Endodermal cell (in vitro differentiated cells): ENCODE data around the gene C1QTNF6. TPM values are rescaled to one million over a fixed set of nuclear protein-coding genes. Genes with fewer than 3 reads are reported as not detected.

ENCODE experiments used
- DNase-seq: peaks from one replicate; pipeline ENCODE4 v3.0.0-alpha.2; 2017
- H3K27ac ChIP-seq: 2 replicates; pipeline ENCODE4 v1.5.1; 2013; ENCODE audit warnings: mild to moderate bottlenecking, low read depth, low read length, moderate library complexity
- H3K27me3 ChIP-seq: 2 replicates; pipeline ENCODE4 v1.6.1; 2013; ENCODE audit warnings: mild to moderate bottlenecking, low read length, moderate library complexity; ENCODE audit not compliant: insufficient read depth, control insufficient read depth, poor library complexity, severe bottlenecking
- H3K36me3 ChIP-seq: 2 replicates; pipeline ENCODE4 v1.7.0; 2013; ENCODE audit warnings: mild to moderate bottlenecking, low read length, moderate library complexity; ENCODE audit not compliant: control insufficient read depth, insufficient read depth
- H3K4me1 ChIP-seq: one replicate; pipeline ENCODE4 v1.7.0; 2013; ENCODE audit warnings: low read length; ENCODE audit not compliant: control insufficient read depth, insufficient read depth
- H3K4me3 ChIP-seq: 2 replicates; pipeline ENCODE4 v1.5.1; 2013; ENCODE audit warnings: mild to moderate bottlenecking, low read length, moderate library complexity
- H3K9ac ChIP-seq: 2 replicates; pipeline ENCODE4 v1.6.1; 2013; ENCODE audit warnings: mild to moderate bottlenecking, low read length, moderate library complexity; ENCODE audit not compliant: poor library complexity, severe bottlenecking; ENCODE audit errors: extremely low read depth
- H3K9me3 ChIP-seq: 2 replicates; pipeline ENCODE4 v1.6.1; 2013; ENCODE audit warnings: mild to moderate bottlenecking, low read length, moderate library complexity; ENCODE audit not compliant: control insufficient read depth
- H3K27ac Mint-ChIP-seq: 2 replicates; pipeline ENCODE4 v1.8.0; 2020; ENCODE audit warnings: mixed read lengths
- H3K27me3 Mint-ChIP-seq: 2 replicates; pipeline ENCODE4 v1.8.0; 2021; ENCODE audit warnings: mild to moderate bottlenecking, mixed read lengths; ENCODE audit not compliant: insufficient read depth
- H3K36me3 Mint-ChIP-seq: 2 replicates; pipeline ENCODE4 v1.8.0; 2020; ENCODE audit warnings: low read depth, mixed read lengths
- H3K4me1 Mint-ChIP-seq: 2 replicates; pipeline ENCODE4 v1.8.0; 2020; ENCODE audit warnings: mixed read lengths
- H3K4me3 Mint-ChIP-seq: 2 replicates; pipeline ENCODE4 v1.8.0; 2020; ENCODE audit warnings: mild to moderate bottlenecking, moderate library complexity, mixed read lengths
- H3K9me3 Mint-ChIP-seq: 2 replicates; pipeline ENCODE4 v1.8.0; 2020; ENCODE audit warnings: mild to moderate bottlenecking, mixed read lengths
- WGBS, 2 experiments: methylation state at CpG; one replicate each; pipeline versions ENCODE4 v1.1.5 to v1.1.7; 2013; ENCODE audit warnings: missing lambda C conversion rate in 2 of 2, mixed read lengths in 1 of 2; ENCODE audit not compliant: insufficient coverage in 1 of 2, insufficient read length in 1 of 2; 5-methylcytosine and 5-hydroxymethylcytosine counted together
- total RNA-seq, 2 donors: library from RNA; stranded (reverse); fragmentation: NEBNext Ultra II Directional in 1 of 2; extraction: Animal tissue kit (Norgen Biotek cat#: 25700) in 1 of 2; gene quantifications; 2 replicates in 1 of 2; 3 replicates in 1 of 2; pipeline ENCODE4 v1.2.1, GENCODE V29; 2021
- TF ChIP-seq, protein P1 (sequence below): fragments of 200-600 bp; sonication (generic); conservative IDR thresholded peaks from 2 replicates; pipeline ENCODE4 v1.5.0; 2021; ENCODE audit warnings: antibody characterized with exemption, mild to moderate bottlenecking

Gene C1QTNF6
- total RNA-seq, 2 donors from 2014 or later: 15.5 to 16.9 TPM

DNA sequence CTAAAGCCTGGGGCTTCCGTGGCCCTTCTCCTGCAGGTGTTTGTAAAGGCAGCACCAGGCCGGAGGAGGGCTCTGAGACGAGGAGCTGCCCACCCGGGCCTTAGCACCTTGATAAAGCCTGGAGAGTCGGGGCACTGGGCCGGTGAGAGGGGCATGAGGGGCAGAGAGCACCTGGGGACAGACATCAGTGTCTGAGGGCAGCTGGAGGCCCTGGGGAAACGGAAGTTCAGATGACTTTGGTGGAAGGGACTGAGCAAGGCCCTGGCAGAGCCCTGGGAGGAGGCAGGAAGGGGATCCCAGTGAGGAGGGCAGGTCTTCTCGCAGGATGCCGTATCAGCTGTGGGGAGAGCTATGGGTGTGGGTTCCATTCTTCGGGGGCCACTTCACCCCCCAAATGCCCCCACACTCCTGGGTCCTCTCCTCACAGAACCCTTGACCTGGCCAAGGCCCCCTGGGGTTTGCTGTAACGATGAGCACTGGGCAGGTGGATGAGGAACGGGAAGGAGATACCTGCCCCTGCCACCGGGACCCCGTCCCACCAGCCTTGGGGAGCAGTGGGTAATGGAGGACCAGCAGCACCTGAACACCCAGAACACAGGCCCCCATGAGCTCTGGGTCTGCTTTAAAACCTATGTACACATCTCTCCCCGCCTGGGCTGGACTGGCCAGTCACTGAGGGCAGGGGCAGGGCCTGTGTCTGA, 7.4 kb downstream of the C1QTNF6 start:
- no peaks in the 10 kb centered on the region for H3K36me3 ChIP-seq
- no peak overlapping the region for H3K27ac ChIP-seq
- Mint-ChIP-seq H3K27me3 (peaks cover 10% of the 10 kb centered on the region), H3K9me3 (no peaks in the 10 kb centered on the region), H3K27ac (no peak overlapping the region), H3K36me3 (peaks cover 3% of the 10 kb centered on the region), H3K4me3 (no peak overlapping the region), H3K4me1 (peaks cover 8% of the 10 kb centered on the region)
- DNase-seq: no peak
- 87 to 97% methylated on average over 9 to 15 of the region's 15 CpGs for WGBS, 2 experiments
- H3K9me3 ChIP-seq: no peaks in the 10 kb centered on the region
- no peak overlapping the region for H3K4me3 ChIP-seq
- TF ChIP-seq, protein P1, sequence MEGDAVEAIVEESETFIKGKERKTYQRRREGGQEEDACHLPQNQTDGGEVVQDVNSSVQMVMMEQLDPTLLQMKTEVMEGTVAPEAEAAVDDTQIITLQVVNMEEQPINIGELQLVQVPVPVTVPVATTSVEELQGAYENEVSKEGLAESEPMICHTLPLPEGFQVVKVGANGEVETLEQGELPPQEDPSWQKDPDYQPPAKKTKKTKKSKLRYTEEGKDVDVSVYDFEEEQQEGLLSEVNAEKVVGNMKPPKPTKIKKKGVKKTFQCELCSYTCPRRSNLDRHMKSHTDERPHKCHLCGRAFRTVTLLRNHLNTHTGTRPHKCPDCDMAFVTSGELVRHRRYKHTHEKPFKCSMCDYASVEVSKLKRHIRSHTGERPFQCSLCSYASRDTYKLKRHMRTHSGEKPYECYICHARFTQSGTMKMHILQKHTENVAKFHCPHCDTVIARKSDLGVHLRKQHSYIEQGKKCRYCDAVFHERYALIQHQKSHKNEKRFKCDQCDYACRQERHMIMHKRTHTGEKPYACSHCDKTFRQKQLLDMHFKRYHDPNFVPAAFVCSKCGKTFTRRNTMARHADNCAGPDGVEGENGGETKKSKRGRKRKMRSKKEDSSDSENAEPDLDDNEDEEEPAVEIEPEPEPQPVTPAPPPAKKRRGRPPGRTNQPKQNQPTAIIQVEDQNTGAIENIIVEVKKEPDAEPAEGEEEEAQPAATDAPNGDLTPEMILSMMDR: no peak
- no peak overlapping the region for H3K9ac ChIP-seq
- H3K27me3 ChIP-seq: no peaks in the 10 kb centered on the region
- H3K4me1 ChIP-seq: no peaks in the 10 kb centered on the region

DNA sequence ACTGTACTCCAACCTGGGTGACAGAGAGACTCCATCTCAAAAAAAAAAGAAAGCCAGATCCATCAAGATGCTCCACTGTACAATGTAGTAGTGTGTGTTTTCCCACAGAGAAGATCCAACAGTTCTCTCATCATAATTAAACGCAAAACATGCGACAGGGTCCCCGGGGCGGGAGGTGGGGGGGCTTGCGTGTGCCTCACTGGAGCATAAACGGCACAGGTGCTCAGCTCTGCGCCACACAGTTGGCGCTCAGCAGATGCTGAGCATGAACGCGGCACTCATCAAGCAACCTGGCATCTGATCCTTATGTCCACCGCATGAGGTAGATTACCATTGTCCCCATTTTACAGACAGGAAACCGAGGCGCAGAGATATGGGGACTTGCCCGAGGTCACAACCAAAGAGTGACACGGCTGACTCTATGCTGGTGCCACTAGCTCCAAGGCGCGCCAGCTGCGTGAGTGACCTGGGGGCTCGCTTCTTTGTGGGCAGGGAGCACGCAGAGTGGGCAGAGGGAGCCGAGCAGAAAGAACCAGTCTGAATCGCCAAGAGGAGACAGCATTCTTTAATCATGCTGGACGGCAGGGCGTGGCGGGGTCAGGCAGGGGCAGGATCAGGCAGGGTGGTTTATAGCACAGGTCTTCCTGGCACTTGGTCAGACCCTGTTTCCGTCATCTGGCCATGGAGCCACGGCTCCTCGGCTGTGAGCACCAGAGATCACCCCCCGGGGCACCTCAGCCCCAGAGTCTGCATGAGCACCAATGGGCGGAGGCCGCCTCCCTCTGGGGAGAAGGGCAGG, 8.2 kb downstream of the C1QTNF6 start:
- DNase-seq: no peak
- H3K27me3 Mint-ChIP-seq: peaks cover 10% of the 10 kb centered on the region
- H3K4me3 Mint-ChIP-seq: no peak overlapping the region
- no peaks in the 10 kb centered on the region for H3K9me3 Mint-ChIP-seq
- no peak overlapping the region for H3K27ac Mint-ChIP-seq
- Histone ChIP-seq H3K9me3 (no peaks in the 10 kb centered on the region), H3K4me3 (no peak overlapping the region), H3K27me3 (no peaks in the 10 kb centered on the region), H3K36me3 (no peaks in the 10 kb centered on the region), H3K4me1 (no peaks in the 10 kb centered on the region), H3K9ac (no peak overlapping the region), H3K27ac (no peak overlapping the region)
- TF ChIP-seq, protein P1: no peak
- H3K4me1 Mint-ChIP-seq: peaks cover 8% of the 10 kb centered on the region
- 93 to 96% methylated on average over 28 to 31 of the region's 31 CpGs for WGBS, 2 experiments
- peaks cover 3% of the 10 kb centered on the region for H3K36me3 Mint-ChIP-seq

DNA sequence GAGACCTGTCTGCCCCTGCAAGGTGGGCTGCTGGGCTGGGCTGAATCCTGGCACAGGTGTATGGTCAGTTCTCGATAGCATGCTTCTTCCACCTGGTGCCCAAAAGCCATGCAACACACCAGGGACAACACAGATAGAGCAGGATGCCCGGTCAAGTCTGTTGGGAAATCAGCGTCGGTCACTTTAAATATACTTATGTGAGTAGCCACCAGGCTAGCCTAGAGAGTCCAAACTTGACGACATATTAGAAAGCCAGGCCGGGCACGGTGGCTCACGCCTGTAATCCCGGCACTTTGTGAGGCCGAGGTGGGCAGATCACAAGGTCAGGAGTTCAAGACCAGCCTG, 8.9 kb downstream of the C1QTNF6 start:
- no peaks in the 10 kb centered on the region for H3K27me3 ChIP-seq
- no peak overlapping the region for H3K27ac ChIP-seq
- no peaks in the 10 kb centered on the region for H3K36me3 ChIP-seq
- H3K27ac Mint-ChIP-seq: no peak overlapping the region
- H3K4me3 Mint-ChIP-seq: no peak overlapping the region
- H3K36me3 Mint-ChIP-seq: peaks cover 3% of the 10 kb centered on the region
- H3K4me1 Mint-ChIP-seq: peaks cover 8% of the 10 kb centered on the region
- TF ChIP-seq, protein P1: no peak
- no peak overlapping the region for H3K4me3 ChIP-seq
- WGBS, 2 experiments: 88 to 90% methylated on average over 3 to 10 of the region's 10 CpGs
- DNase-seq: no peak
- H3K27me3 Mint-ChIP-seq: peaks cover 10% of the 10 kb centered on the region
- H3K9me3 ChIP-seq: no peaks in the 10 kb centered on the region
- peaks cover 4% of the 10 kb centered on the region for H3K4me1 ChIP-seq
- H3K9ac ChIP-seq: no peak overlapping the region
- H3K9me3 Mint-ChIP-seq: no peaks in the 10 kb centered on the region
